ENCODE data around the gene DNER.
"Not testable (repeated sequence)": the region's sequence is repeated elsewhere in the genome, so short reads cannot be mapped to it uniquely, and the experiment has no call there.

The DNER gene

DNA sequence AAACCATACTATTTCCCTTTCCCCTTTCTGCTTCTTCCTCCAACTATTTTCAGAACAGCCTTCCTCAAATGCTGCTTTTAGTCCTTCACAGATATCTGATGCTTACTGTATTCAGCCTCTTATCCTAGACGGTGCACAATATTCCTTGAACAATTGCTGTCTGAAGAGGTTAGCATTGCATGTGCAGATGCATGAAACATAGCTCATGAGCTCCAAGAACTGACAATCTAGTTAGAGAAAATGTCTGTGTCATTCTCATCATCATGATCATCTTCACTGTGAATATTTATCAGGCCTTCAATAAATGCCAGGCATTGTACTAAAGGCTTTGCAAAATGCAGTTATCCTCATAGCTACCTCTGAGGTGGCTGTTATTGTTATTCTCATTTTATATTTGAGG is 190.7 kb downstream of the DNER start:
- no peak overlapping the region for H3K4me3 ChIP-seq (ENCODE audit: low read depth, low read length)
- TF ChIP-seq, protein P1, sequence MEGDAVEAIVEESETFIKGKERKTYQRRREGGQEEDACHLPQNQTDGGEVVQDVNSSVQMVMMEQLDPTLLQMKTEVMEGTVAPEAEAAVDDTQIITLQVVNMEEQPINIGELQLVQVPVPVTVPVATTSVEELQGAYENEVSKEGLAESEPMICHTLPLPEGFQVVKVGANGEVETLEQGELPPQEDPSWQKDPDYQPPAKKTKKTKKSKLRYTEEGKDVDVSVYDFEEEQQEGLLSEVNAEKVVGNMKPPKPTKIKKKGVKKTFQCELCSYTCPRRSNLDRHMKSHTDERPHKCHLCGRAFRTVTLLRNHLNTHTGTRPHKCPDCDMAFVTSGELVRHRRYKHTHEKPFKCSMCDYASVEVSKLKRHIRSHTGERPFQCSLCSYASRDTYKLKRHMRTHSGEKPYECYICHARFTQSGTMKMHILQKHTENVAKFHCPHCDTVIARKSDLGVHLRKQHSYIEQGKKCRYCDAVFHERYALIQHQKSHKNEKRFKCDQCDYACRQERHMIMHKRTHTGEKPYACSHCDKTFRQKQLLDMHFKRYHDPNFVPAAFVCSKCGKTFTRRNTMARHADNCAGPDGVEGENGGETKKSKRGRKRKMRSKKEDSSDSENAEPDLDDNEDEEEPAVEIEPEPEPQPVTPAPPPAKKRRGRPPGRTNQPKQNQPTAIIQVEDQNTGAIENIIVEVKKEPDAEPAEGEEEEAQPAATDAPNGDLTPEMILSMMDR (IDR thresholded peaks at IDR 0.05; ENCODE audit: borderline replicate concordance, insufficient read depth, low read depth, low read length), result no peak

DNA sequence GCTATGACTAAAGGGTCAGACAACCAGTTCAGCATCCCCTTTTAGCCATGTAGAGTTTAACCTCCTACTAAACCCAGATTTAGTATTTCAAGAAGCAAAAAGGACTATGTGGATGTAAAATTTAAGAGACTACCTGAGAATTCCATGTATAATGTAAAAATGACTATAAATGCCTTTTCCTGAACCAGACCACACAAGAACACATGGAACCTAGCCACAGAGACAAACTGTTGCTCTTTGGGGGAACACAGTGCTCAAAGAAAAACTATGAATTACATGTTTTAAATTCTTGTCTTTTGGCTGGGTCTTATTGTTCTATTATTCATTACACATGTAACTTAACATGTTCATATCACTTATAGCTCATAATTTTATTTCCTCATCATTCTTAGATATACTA is 192.8 kb downstream of the DNER start:
- TF ChIP-seq, protein P1 (IDR thresholded peaks at IDR 0.05; ENCODE audit: borderline replicate concordance, insufficient read depth, low read depth, low read length), result no peak
- no peak overlapping the region for H3K4me3 ChIP-seq (ENCODE audit: low read depth, low read length)

DNA sequence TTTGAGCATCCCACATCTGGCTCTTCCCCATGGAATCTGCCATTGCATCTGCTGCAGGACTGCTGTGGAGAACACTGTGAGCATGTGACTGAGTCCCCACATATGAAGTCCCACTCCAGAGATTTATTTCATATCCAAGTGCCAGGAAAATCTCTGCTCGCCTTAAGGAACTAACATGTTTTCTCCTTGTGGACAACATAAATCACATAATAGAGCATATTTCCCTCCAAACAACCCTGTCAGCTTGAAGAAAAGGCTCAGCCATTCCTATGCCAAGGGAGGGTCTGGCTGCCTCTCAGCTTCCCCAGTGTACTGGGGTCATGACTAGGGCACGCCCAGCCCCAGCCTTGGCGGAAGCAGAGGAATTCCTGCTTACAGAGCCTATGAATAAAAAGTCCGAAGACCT is 193.7 kb downstream of the DNER start:
- no peak overlapping the region for H3K4me3 ChIP-seq (ENCODE audit: low read depth, low read length)

DNA sequence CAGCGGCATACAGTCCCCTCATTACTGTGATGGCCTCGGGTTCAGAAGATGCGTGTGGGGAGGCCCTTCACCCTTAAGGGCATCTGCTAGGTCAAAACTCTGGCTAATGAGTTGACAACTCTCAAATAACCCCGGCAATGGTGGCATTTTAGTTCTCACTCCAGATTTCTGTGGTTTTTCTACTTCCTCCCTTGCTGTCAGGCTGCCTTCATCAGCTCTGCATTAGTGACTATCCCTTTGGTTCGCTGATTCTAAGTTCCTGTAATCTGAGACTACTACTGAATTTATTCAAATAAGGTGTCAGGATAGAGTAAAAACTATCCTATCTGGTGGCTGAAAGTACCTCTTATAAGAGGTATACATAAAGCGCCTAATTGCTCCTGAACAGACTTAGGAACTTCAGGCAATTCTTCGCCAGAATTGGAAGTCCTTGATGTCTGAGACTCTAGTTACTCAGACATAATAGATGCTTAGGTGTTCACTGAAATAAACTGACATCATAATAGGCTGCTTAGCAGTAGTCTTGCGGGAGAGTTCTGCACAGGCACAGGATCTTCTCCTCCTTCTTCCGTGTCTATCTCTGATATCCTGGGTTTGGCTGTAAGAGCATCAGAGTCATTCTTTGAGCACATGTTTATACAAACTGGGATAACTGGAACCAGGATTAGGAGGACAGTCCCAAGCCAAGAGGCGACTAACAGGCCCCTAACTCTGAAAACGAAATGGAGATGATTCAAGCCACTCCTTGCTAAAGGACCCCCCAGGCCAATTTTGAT is 194.5 kb downstream of the DNER start:
- H3K4me3 ChIP-seq (ENCODE audit: low read depth, low read length), result no peak overlapping the region
- TF ChIP-seq, protein P1 (IDR thresholded peaks at IDR 0.05; ENCODE audit: borderline replicate concordance, insufficient read depth, low read depth, low read length), result no peak

More for the DNA sequence above, 193.7 kb downstream of the DNER start:
- TF ChIP-seq, protein P1 (IDR thresholded peaks at IDR 0.05; ENCODE audit: borderline replicate concordance, insufficient read depth, low read depth, low read length), result no peak

DNA sequence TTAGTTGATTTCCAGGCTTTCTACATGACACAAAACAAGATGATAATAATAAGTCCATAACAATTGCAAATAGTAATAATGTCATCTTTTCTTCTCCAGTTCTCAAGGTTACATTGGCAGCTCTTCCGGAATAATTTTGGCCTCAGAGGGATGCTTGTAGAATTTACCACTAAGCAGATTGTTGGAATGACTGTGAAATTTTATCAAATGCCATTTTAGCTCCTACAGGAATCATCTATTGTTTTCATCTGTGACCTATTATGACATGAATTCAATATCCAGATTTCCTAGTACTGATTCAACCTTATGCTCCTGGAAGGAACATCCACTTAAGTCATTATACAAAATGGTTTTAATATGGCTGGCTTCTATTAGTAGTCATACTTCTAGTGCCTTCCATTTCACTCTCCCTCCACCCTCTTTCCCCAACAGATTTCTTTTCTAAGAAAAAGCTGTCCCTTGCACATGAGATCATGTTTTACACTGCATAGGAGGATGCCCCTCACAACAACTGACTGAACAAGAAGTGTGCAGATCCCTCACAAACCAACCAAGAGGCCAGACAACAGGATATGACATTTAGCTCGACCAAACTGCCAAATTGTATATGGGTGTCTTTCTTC is 200.0 kb downstream of the DNER start:
- no peak overlapping the region for H3K4me3 ChIP-seq (ENCODE audit: low read depth, low read length)
- TF ChIP-seq, protein P1 (IDR thresholded peaks at IDR 0.05; ENCODE audit: borderline replicate concordance, insufficient read depth, low read depth, low read length), result no peak

DNA sequence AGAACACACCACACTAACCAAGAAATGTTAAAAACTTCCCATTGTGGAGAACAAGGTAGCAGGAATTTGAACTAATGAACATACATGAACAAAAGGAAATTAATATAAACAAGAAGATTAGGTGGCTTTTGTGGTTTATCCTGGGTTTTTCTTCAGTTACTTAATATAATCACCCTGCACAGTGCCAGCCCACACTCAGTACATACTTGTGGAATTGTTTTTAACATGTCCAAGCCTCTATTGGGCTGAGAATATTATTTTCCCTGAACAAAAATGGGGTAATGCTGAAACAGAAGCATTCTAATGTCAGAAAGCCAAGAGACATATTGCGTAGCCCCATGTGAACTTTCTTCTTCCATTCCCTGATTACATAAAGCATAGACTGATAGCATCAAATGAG is 202.8 kb downstream of the DNER start:
- no peak overlapping the region for H3K4me3 ChIP-seq (ENCODE audit: low read depth, low read length)
- TF ChIP-seq, protein P1 (IDR thresholded peaks at IDR 0.05; ENCODE audit: borderline replicate concordance, insufficient read depth, low read depth, low read length), result no peak

DNA sequence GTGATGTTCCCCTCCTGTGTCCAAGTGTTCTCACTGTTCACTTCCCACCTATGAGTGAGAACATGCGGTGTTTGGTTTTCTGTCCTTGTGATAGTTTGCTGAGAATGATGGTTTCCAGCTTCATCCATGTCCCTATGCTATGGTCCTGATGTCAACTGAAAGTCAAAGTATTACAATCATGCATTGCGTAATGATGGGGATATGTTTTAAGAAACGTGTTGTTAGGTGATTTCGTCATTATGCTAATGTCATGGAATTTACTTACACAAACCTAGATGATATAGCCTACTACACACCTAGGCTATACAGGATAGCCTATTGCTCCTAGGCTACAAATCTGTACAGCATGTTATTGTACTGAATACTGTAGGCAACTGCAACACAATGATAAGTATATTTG is 207.7 kb downstream of the DNER start:
- not testable (repeated sequence) for H3K4me3 ChIP-seq (ENCODE audit: low read depth, low read length)
